NOMO-1 treated with DMSO at 0.1 percent for 48 hours (cell line): Measurements from ENCODE around the gene NAA20.

Source experiments
- DNase-seq: peaks from one replicate; lab custom pipeline; 2025; ENCODE audit not compliant: unreplicated experiment; lab: John Stamatoyannopoulos, UW

The NAA20 gene

DNA sequence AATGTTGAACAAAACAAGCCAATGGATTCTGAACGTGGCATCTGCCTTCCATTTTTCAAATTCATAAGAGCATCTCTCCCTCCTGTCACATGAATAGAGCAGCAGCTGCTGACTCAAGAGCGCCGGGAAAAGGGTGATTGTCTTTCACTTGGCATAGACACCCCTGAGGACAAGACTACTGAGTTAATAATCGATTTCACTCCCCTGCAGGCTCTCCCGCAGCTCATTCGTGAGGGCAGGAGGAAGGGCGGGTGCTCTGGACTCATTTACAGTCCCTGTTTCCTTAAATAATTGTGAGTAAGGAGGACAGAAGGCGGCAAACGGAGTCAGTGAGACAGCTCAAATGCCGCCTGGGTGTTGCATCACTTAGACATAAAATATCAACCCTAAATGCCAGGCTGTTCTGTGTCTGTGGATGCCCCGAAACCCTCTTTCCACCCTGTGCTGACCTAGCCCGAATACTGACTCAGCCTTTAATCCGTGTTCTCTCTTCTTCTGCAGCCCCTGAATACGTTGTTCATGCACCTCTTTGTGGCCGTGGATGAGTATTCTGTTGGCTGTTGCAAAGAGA, 56.7 kb downstream of the NAA20 start:
- peak; percentile 33 for DNase-seq

DNA sequence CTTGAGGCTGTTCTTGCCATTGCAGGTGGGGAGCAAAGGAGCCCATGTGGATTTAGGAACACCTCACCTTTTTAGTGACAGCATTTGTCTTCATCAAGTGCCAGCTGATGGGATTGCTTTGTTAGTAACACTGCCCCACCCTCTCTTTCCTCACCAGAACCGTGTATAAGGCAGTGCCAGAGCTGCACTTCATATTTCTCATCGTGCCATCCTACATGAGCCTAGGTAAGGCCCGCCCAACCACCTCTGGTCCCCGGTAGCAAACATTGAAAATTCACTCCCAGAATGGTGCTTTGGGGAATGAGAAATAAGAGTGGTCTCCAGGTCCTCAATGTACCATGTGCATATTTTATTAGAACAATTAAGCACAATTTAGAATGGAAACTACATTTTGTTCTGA, 57.9 kb downstream of the NAA20 start:
- no peak for DNase-seq

GRCh38 chr20:20076297-20077065, 59.3 kb downstream of the NAA20 start:
- DNase-seq: peak; percentile 34

- DNase-seq: no peak
Measured at GRCh38 chr20:20078041-20078440, 60.9 kb downstream of the NAA20 start.

- DNase-seq: no peak
Measured at GRCh38 chr20:20079102-20079784, 62.1 kb downstream of the NAA20 start.
